Activated CD4-positive, alpha-beta T cell treated with anti-CD3 and anti-CD28 coated beads for 36 hours (primary cell): Measurements from ENCODE around the gene RASSF7. TPM values are rescaled to one million over a fixed set of nuclear protein-coding genes. Genes with fewer than 3 reads are reported as not detected.

ENCODE experiments used
- ATAC-seq: fragments of 200-7000 bp; cut with Tn5 transposase; one replicate; pipeline ENCODE4 v1.10.0; 2021; ENCODE audit warnings: mild to moderate bottlenecking, moderate library complexity
- CTCF ChIA-PET: fragments of 350-600 bp; sonication (Branson Sonifier 250); formaldehyde crosslinking; loops from one replicate; lab custom pipeline; 2021; ENCODE audit warnings: antibody characterized with exemption; lab: Charles Lee
- POLR2A ChIA-PET: fragments of 350-600 bp; sonication (Branson Sonifier 250); formaldehyde crosslinking; loops from one replicate; lab custom pipeline; 2021; ENCODE audit warnings: antibody characterized with exemption, inconsistent platforms; lab: Charles Lee
- DNase-seq: peaks from one replicate; pipeline ENCODE4 v3.0.0-alpha.2; 2020
- H3K27ac Mint-ChIP-seq: one replicate; pipeline ENCODE4 v1.8.0; 2021; ENCODE audit warnings: mixed read lengths
- H3K27me3 Mint-ChIP-seq: one replicate; pipeline ENCODE4 v1.8.0; 2021; ENCODE audit warnings: mixed read lengths
- H3K36me3 Mint-ChIP-seq: one replicate; pipeline ENCODE4 v1.8.0; 2021; ENCODE audit warnings: low read depth, mixed read lengths
- H3K4me1 Mint-ChIP-seq: one replicate; pipeline ENCODE4 v1.8.0; 2021; ENCODE audit warnings: mixed read lengths
- H3K4me3 Mint-ChIP-seq: one replicate; pipeline ENCODE4 v1.8.0; 2021; ENCODE audit warnings: mild to moderate bottlenecking, moderate library complexity, mixed read lengths
- H3K9me3 Mint-ChIP-seq: one replicate; pipeline ENCODE4 v1.8.0; 2021; ENCODE audit warnings: low read depth, mixed read lengths
- intact Hi-C, 2 experiments: fragments of 100-400 bp; cut with DNase I in 1 of 2; cut with micrococcal nuclease in 1 of 2; formaldehyde crosslinking; loops; one replicate each; pipeline versions ENCODE4 v1.14.2 to v1.15.1; 2022 to 2024; cut with DNase I, micrococcal nuclease
- total RNA-seq, 2 experiments: library from RNA; stranded (reverse); gene quantifications; one replicate each; pipeline ENCODE4 v1.2.3, GENCODE V29; 2021

RASSF7 gene
- total RNA-seq, 2 experiments from 2014 or later, result 16.8 TPM

GRCh38 chr11:554428-555226 lies 6.1 kb upstream of the RASSF7 start:
- Mint-ChIP-seq H3K4me1 (no peaks in the 10 kb centered on the region), H3K27me3 (peaks cover 2% of the 10 kb centered on the region), H3K27ac (no peak overlapping the region), H3K9me3 (no peaks in the 10 kb centered on the region), H3K4me3 (no peak overlapping the region), H3K36me3 (no peaks in the 10 kb centered on the region)
- POLR2A ChIA-PET, result no interaction called here
- CTCF ChIA-PET, result interaction anchor here (0.8 to 1.5 kb wide), 17 partner anchors 9 to 199 kb away, joined by 3 to 13 read pairs (median 4); partner anchors contain the start of genes HRAS, PHRF1 and TMEM80
- DNase-seq (peak; percentile 87), ATAC-seq (peak; percentile 85)
- intact Hi-C loops, result loop anchor here (1.0 to 5.0 kb wide), 6 partner anchors 17 to 169 kb away; partner anchors contain the start of genes LRRC56 (in 1 of the 2), PHRF1 (in 1 of the 2) and SCT (in 1 of the 2)

DNA sequence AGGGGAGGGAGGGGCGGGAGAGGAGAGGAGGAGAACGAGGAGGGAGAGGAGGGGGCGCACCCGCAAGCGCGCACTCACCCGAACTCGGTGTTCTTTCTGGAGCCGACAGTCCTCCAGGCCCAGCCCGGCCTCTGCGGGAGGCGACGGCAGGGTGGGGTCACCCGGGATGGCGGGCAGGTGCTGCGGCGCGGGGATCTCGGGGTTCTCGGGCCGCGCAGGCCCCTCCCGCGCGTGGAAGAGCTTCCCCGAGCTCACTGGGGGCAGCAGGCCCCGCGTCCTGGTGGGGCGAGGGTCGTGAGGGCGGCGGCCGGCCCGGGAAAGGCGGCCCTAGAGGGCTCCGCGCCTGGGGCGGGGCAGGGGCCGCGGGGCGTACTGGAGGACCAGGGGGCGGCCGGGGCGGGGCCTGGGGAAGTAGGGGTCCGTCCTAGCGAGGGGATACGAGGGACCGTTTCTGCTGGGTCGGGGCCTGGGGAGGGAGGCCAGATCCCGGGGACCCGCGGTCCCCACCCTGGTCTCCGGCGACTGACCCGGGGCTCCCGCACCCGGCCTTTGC lies 5.5 kb upstream of the RASSF7 start:
- intact Hi-C loops, result loop anchor here (1.0 to 5.0 kb wide), 6 partner anchors 18 to 168 kb away; partner anchors contain the start of genes LRRC56 (in 1 of the 2), PHRF1 (in 1 of the 2) and SCT (in 1 of the 2)
- ATAC-seq (peak; percentile 6), DNase-seq (no peak)
- Mint-ChIP-seq H3K36me3 (no peaks in the 10 kb centered on the region), H3K4me1 (peaks cover 4% of the 10 kb centered on the region), H3K9me3 (no peaks in the 10 kb centered on the region), H3K27me3 (peaks cover 2% of the 10 kb centered on the region), H3K27ac (no peak overlapping the region), H3K4me3 (no peak overlapping the region)
- POLR2A ChIA-PET, result no interaction called here
- CTCF ChIA-PET, result interaction anchor here (0.7 to 2.4 kb wide), 12 partner anchors 10 to 248 kb away, joined by 3 to 13 read pairs (median 4); partner anchors contain the start of gene TMEM80

DNA sequence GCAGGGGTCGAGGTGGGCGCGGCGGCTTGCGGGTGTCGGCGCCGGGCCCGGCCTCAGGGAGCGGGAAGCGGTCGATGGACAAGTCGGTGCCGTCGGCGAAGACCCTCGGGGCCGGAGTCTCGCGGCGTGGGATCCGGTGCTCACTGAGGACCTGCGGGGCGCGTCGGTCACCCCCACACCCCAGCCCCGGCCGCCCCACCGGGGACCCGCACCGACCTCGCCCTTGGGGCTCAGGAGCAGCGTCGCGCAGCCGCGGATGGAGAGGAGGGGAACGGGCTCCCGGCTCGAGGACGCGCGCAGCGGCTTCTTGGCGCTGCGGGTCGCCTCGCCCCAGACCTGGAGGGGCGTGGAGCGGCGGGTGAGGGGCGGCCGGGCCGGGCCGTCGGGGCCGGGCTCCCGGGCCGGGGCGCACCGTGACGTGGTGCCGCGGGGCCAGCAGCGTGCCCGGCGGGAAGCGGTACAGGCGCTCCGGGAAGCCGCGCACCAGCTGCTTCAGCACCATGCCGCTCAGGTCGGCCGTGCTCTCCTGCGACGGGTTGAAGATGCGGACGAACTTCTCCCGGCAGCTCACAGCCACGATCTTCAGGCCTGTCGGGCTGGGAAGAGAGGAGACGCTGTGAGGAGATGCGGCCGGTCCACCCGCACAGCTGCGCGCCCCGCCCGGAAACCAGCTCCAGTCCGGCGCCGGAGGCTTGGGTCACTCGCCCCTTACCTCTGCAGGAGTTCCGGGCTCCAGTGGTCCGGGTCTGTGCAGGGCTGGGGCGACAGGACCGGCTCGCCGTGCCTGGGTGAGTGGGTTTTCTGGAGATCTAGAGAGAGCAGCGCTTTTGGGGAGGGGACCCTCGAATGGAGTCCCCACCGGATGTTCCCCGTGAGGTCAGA lies 4.7 kb upstream of the RASSF7 start:
- H3K36me3 Mint-ChIP-seq, result no peaks in the 10 kb centered on the region
- DNase-seq (peak; percentile 57), ATAC-seq (no peak)
- no peak overlapping the region for H3K27ac Mint-ChIP-seq
- POLR2A ChIA-PET, result interaction anchor here (1.0 kb wide), 1 partner anchor 20 kb away, joined by 4 read pairs; no protein-coding TSS in a partner anchor
- no peak overlapping the region for H3K4me3 Mint-ChIP-seq
- CTCF ChIA-PET, result interaction anchor here (0.7 to 2.4 kb wide), 5 partner anchors 18 to 248 kb away, joined by 3 to 8 read pairs (median 4); no protein-coding TSS in a partner anchor
- intact Hi-C loops, result loop anchor here (1.0 to 5.0 kb wide), 6 partner anchors 19 to 167 kb away; partner anchors contain the start of genes LRRC56 (in 1 of the 2), PHRF1 (in 1 of the 2) and SCT (in 1 of the 2)
- H3K27me3 Mint-ChIP-seq, result peaks cover 2% of the 10 kb centered on the region
- no peaks in the 10 kb centered on the region for H3K9me3 Mint-ChIP-seq
- peaks cover 4% of the 10 kb centered on the region for H3K4me1 Mint-ChIP-seq

DNA sequence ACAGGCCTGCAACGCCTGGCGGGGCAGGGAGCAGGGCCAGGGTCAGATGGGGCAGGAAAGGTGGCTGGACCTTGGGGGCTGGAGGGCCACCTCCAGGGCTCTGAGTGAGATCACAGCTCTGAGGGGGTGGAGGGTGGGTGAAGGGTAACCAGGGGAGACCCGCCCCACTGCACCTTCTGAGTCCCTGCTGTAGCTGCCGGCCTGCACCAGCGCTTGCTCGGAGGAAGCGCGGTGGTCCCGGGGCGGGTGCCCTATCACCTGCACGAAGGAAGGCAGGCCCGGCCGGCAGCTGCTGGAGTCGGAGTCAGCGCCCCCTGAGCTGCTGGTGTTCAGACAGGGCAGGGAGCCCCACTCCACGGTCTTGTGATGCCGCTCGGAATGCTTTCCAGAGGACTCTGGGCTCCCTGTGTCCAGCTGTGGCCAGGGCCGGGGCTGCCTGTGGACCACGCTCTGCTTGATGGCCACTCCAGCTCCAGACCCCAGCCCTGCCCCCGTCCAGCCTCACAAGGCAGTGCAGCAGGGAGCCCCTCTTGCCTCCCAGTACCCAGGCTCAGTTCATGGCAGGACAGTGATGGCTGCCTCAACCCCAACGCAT lies 4.0 kb upstream of the RASSF7 start:
- Mint-ChIP-seq H3K27me3 (peaks cover 2% of the 10 kb centered on the region), H3K27ac (no peak overlapping the region), H3K4me1 (peaks cover 7% of the 10 kb centered on the region), H3K36me3 (no peaks in the 10 kb centered on the region), H3K4me3 (no peak overlapping the region), H3K9me3 (no peaks in the 10 kb centered on the region)
- ATAC-seq (no peak), DNase-seq (peak; percentile 10)
- ChIA-PET POLR2A (interaction anchor here (1.0 kb wide), 1 partner anchor 19 kb away, joined by 4 read pairs; no protein-coding TSS in a partner anchor), CTCF (interaction anchor here (0.7 to 2.4 kb wide), 3 partner anchors 19 to 170 kb away, joined by 3 to 8 read pairs (median 4); no protein-coding TSS in a partner anchor)
- intact Hi-C loops, result loop anchor here in 1 of 2 experiments (5.0 kb wide), 1 partner anchor 71 kb away; the partner anchor contains the start of gene SCT

GRCh38 chr11:557328-558132 lies 3.2 kb upstream of the RASSF7 start:
- H3K27me3 Mint-ChIP-seq, result peaks cover 2% of the 10 kb centered on the region
- H3K36me3 Mint-ChIP-seq, result no peaks in the 10 kb centered on the region
- H3K9me3 Mint-ChIP-seq, result no peaks in the 10 kb centered on the region
- DNase-seq (peak; percentile 18), ATAC-seq (no peak)
- ChIA-PET CTCF (interaction anchor here (2.4 kb wide), 1 partner anchor 169 kb away, joined by 8 read pairs; no protein-coding TSS in a partner anchor), POLR2A (no interaction called here)
- H3K4me1 Mint-ChIP-seq, result peaks cover 8% of the 10 kb centered on the region
- H3K4me3 Mint-ChIP-seq, result no peak overlapping the region
- H3K27ac Mint-ChIP-seq, result no peak overlapping the region
- intact Hi-C loops, result loop anchor here in 1 of 2 experiments (5.0 kb wide), 1 partner anchor 70 kb away; the partner anchor contains the start of gene SCT

DNA sequence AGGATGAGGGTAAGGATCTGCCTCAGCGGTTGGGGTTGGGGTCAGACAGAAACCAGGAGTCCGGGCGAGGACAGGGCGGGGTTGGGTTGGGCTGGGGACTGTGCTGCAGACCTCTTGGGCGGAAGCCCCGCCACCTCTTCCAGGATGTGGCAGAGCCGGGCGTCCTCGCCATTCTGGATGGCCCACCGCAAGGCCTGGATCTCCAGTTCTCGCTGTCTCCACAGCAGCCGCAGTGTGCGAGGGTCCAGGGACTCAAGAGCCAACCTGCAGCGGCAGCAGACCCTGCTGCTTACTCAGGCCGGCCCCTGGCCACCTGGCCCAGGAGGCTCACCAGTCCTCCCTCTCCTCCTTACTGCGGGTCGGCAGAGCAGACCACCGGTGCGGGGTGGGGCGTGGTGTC lies 2.3 kb upstream of the RASSF7 start:
- POLR2A ChIA-PET, result no interaction called here
- no peaks in the 10 kb centered on the region for H3K9me3 Mint-ChIP-seq
- no peak for ATAC-seq
- H3K4me1 Mint-ChIP-seq, result peaks cover 8% of the 10 kb centered on the region
- H3K27ac Mint-ChIP-seq, result no peak overlapping the region
- CTCF ChIA-PET, result interaction anchor here (0.8 kb wide), 1 partner anchor 64 kb away, joined by 4 read pairs; no protein-coding TSS in a partner anchor
- no peak for DNase-seq
- intact Hi-C loops, result loop anchor here in 1 of 2 experiments (5.0 kb wide), 1 partner anchor 69 kb away; the partner anchor contains the start of gene SCT
- peaks cover 2% of the 10 kb centered on the region for H3K27me3 Mint-ChIP-seq
- no peaks in the 10 kb centered on the region for H3K36me3 Mint-ChIP-seq
- H3K4me3 Mint-ChIP-seq, result no peak overlapping the region

DNA sequence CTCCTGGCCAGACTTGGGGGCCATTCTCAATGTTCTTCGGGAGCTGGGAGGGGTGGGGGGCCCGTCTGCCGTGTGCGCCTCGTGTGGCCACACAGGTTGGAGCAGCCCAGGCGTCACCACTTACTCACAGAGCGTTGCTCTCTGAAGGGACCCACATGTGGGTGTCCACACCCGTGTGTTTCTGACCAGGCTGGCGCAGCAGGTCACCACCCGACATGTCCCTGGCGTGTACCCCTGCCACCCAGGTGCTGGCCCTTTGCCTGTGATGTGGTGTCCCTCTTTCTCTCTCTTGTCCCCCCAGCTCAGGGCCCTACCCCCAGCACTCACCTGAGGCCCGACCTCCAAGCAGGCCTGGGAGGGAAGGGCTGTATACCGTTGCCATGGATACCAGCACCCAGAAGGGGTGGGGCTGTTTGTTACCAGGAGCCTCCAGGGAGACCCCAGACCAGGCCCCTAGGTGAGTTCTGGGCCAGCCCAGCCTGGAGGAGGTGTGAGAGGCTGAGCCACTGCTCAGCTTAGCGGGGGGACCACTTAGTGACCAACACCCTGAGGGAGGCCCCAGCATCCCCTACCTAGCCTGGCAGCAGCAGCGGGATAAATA lies 1.6 kb upstream of the RASSF7 start:
- DNase-seq (peak; percentile 18), ATAC-seq (no peak)
- ChIA-PET CTCF (interaction anchor here (0.6 to 1.6 kb wide), 5 partner anchors 16 to 706 kb away, joined by 3 to 7 read pairs (median 4); no protein-coding TSS in a partner anchor), POLR2A (interaction anchor here (0.6 kb wide), 1 partner anchor 247 kb away, joined by 3 read pairs; no protein-coding TSS in a partner anchor)
- Mint-ChIP-seq H3K36me3 (peaks cover 1% of the 10 kb centered on the region), H3K4me3 (no peak overlapping the region), H3K27me3 (peaks cover 2% of the 10 kb centered on the region), H3K9me3 (no peaks in the 10 kb centered on the region), H3K4me1 (peaks cover 8% of the 10 kb centered on the region), H3K27ac (no peak overlapping the region)
- intact Hi-C loops, result loop anchor here in 1 of 2 experiments (5.0 kb wide), 1 partner anchor 68 kb away; the partner anchor contains the start of gene SCT

DNA sequence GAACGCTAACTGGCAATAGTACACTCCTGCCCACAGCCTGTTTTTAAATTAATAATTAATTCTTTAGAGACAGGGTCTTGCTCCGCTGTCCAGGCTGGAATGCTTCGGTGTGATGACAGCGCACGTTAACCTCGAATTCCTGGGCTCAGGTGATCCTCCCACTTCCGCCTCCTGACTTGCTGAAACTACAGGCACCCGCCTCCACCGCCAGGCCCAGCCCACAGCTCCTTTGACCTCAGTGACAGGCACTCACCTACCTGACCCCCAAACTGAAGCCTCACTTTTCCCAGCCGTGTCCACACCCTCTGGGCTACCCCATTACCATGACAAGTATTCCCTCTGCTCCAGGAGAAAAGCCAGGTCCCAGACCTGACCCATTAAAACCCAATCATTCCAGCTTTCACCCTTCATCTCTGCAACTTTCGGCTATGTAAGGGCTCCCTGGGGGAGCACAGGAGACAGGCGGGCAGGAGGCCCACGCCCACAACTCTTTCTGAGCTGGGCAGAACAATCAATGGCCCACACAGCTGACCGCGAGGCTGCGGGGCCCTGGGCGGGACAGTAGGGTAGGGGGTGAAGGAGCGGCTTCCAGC lies 962 bp upstream of the RASSF7 start:
- POLR2A ChIA-PET, result interaction anchor here (0.6 kb wide), 1 partner anchor 247 kb away, joined by 3 read pairs; no protein-coding TSS in a partner anchor
- H3K27ac Mint-ChIP-seq, result peak overlapping the region; percentile 72
- intact Hi-C loops, result loop anchor here (1.0 to 5.0 kb wide), 8 partner anchors 8 to 135 kb away; partner anchors contain the start of genes PHRF1 (in 2 of the 2), DEAF1 (in 1 of the 2), HRAS (in 1 of the 2) and RNH1 (in 1 of the 2)

More for the DNA sequence above, 962 bp upstream of the RASSF7 start:
- DNase-seq (peak; percentile 33), ATAC-seq (no peak)
- peaks cover 8% of the 10 kb centered on the region for H3K4me1 Mint-ChIP-seq
- peaks cover 2% of the 10 kb centered on the region for H3K27me3 Mint-ChIP-seq
- peak overlapping the region; percentile 85 for H3K4me3 Mint-ChIP-seq
- peaks cover 1% of the 10 kb centered on the region for H3K36me3 Mint-ChIP-seq
- CTCF ChIA-PET, result interaction anchor here (1.0 to 1.6 kb wide), 4 partner anchors 16 to 188 kb away, joined by 3 to 7 read pairs (median 4); partner anchors contain the start of gene TALDO1
- no peaks in the 10 kb centered on the region for H3K9me3 Mint-ChIP-seq
